Aorta (tissue), 4 donors: Measurements from ENCODE around the gene SBF2. TPM values are rescaled to one million over a fixed set of nuclear protein-coding genes. Genes with fewer than 3 reads are reported as not detected.

Experiments used
- polyA plus RNA-seq, 2 donors: library from polyadenylated mRNA; stranded (reverse); fragments of 200-250 nt; gene quantifications; one replicate each; pipeline ENCODE4 v1.2.3, GENCODE V29; 2013
- total RNA-seq, 2 donors: library from RNA; stranded (reverse); fragmentation: NEBNext Ultra II Directional; extraction: Animal tissue kit (Norgen Biotek cat#: 25700); gene quantifications; one replicate each; pipeline ENCODE4 v1.2.1, GENCODE V29; 2021
- donor health status: healthy with polysubstance abuse.
- donor health status: Bipolar disorder and iron deficiency.
- donor health status: DM: no; HTN: no; CAD: no.
- donor health status: DM: yes; HTN: yes; CAD: no.

The SBF2 gene
- total and polyA plus RNA-seq, 4 donors: 6.4 to 82.0 (median 47.6) TPM

Other genes with a start within 250 kb of the SBF2 start
- gene ADM, start 10.9 kb upstream of the SBF2 start, total RNA-seq: 10 to 100 TPM; 31.9 to 76.1 TPM
- 1 to 10 TPM; 1.5 to 3.1 TPM for gene ADM, start 10.9 kb upstream of the SBF2 start, polyA plus RNA-seq
- gene AMPD3, start 161.0 kb upstream of the SBF2 start, total RNA-seq: 10 to 100 TPM in 1 of 2 donors, 1 to 10 TPM in 1; 7.8 to 16.9 TPM
- 1 to 10 TPM; 2.5 to 3.8 TPM for gene AMPD3, start 161.0 kb upstream of the SBF2 start, polyA plus RNA-seq
- gene RNF141, start 247.0 kb upstream of the SBF2 start, total RNA-seq: 10 to 100 TPM; 42.9 to 59.3 TPM
- 10 to 100 TPM; 20.5 to 61.6 TPM for gene RNF141, start 247.0 kb upstream of the SBF2 start, polyA plus RNA-seq